HG03064 (cell line): ENCODE measurements around the gene GMCL1.
"Not testable (repeated sequence)": the region's sequence is repeated elsewhere in the genome, so short reads cannot be mapped to it uniquely, and the experiment has no call there.

ENCODE experiments used
- ATAC-seq: cut with Tn5 transposase; IDR thresholded peaks from one replicate; pipeline ENCODE4 v1.9.1; 2021; ENCODE audit warnings: low read depth; ENCODE audit not compliant: unreplicated experiment

Gene GMCL1

GRCh38 chr2:69807821-69808540, 21.5 kb upstream of the GMCL1 start:
- no peak for ATAC-seq

GRCh38 chr2:69810550-69810949, 18.9 kb upstream of the GMCL1 start:
- no peak for ATAC-seq

- ATAC-seq = no peak
These were observed 18.4 kb upstream of the GMCL1 start for GRCh38 chr2:69811018-69811417.

- no peak for ATAC-seq
These were observed 17.9 kb upstream of the GMCL1 start for GRCh38 chr2:69811591-69811990.

GRCh38 chr2:69815717-69816116, 13.7 kb upstream of the GMCL1 start:
- ATAC-seq = no peak

GRCh38 chr2:69816923-69817542, 12.4 kb upstream of the GMCL1 start:
- ATAC-seq = no peak

- ATAC-seq = no peak
These were observed 11.5 kb upstream of the GMCL1 start for GRCh38 chr2:69817729-69818501.

GRCh38 chr2:69827796-69828540, 1.5 kb upstream of the GMCL1 start:
- no peak for ATAC-seq

- ATAC-seq = no peak
These were observed 563 bp upstream of the GMCL1 start for GRCh38 chr2:69828938-69829255.

GRCh38 chr2:69830045-69830905, 815 bp downstream of the GMCL1 start:
- peak; percentile 26 for ATAC-seq

GRCh38 chr2:69830906-69831241, 1.4 kb downstream of the GMCL1 start:
- not testable (repeated sequence) for ATAC-seq

GRCh38 chr2:69831354-69831905, 2.0 kb downstream of the GMCL1 start:
- ATAC-seq = no peak

- no peak for ATAC-seq
These were observed 4.3 kb downstream of the GMCL1 start for GRCh38 chr2:69833752-69834151.

- ATAC-seq = no peak
These were observed 6.2 kb downstream of the GMCL1 start for GRCh38 chr2:69835666-69836065.

- no peak for ATAC-seq
These were observed 6.9 kb downstream of the GMCL1 start for GRCh38 chr2:69836316-69836715.

- ATAC-seq = no peak
These were observed 8.1 kb downstream of the GMCL1 start for GRCh38 chr2:69837533-69837932.

- ATAC-seq = no peak
These were observed 14.5 kb downstream of the GMCL1 start for GRCh38 chr2:69843993-69844392.

- no peak for ATAC-seq
These were observed 15.1 kb downstream of the GMCL1 start for GRCh38 chr2:69844560-69844959.

- no peak for ATAC-seq
These were observed 17.0 kb downstream of the GMCL1 start for GRCh38 chr2:69846182-69847067.
